HepG2 (cell line): ENCODE results near the gene AMPD2. TPM values are rescaled to one million over a fixed set of nuclear protein-coding genes. Genes with fewer than 3 reads are reported as not detected.

Experiments used
- CBFB ChIP-seq: sonication (generic); formaldehyde crosslinking; IDR thresholded peaks from 2 replicates; pipeline ENCODE4 v1.4.0; 2020; ENCODE audit warnings: missing genetic modification reagents
- KDM6A ChIP-seq: IDR thresholded peaks from 2 replicates; pipeline ENCODE4 v1.6.1; 2016; ENCODE audit warnings: low read depth
- MEIS2 ChIP-seq: sonication (generic); formaldehyde crosslinking; IDR thresholded peaks from 2 replicates; pipeline ENCODE4 v1.9.0; 2021; ENCODE audit warnings: mild to moderate bottlenecking, missing genetic modification reagents
- MIER2 ChIP-seq: IDR thresholded peaks from 2 replicates; pipeline ENCODE4 v1.6.1; 2016; ENCODE audit warnings: missing biosample characterization, missing genetic modification reagents
- RNF219 ChIP-seq: sonication (generic); formaldehyde crosslinking; IDR thresholded peaks from 2 replicates; pipeline ENCODE4 v1.5.0; 2020; ENCODE audit warnings: mild to moderate bottlenecking, missing genetic modification reagents
- SNAPC4 ChIP-seq: sonication (generic); formaldehyde crosslinking; IDR thresholded peaks from 2 replicates; pipeline ENCODE4 v1.4.0; 2020; ENCODE audit warnings: mild to moderate bottlenecking, missing genetic modification reagents
- SOX5 ChIP-seq: IDR thresholded peaks from 2 replicates; pipeline ENCODE4 v1.6.1; 2016; ENCODE audit warnings: borderline replicate concordance
- THAP9 ChIP-seq: sonication (generic); formaldehyde crosslinking; IDR thresholded peaks from 2 replicates; pipeline ENCODE4; 2020; ENCODE audit warnings: missing genetic modification reagents, mild to moderate bottlenecking, borderline replicate concordance
- THRA ChIP-seq: sonication (generic); formaldehyde crosslinking; IDR thresholded peaks from 2 replicates; pipeline ENCODE4 v1.4.0; 2020; ENCODE audit warnings: missing genetic modification reagents, borderline replicate concordance
- ZNF331 ChIP-seq: sonication (generic); formaldehyde crosslinking; IDR thresholded peaks from 2 replicates; pipeline ENCODE4 v1.4.0; 2020; ENCODE audit warnings: missing genetic modification reagents
- ZSCAN5A ChIP-seq: sonication (generic); formaldehyde crosslinking; IDR thresholded peaks from 2 replicates; pipeline ENCODE4 v1.8.0; 2022; ENCODE audit warnings: mild to moderate bottlenecking, missing genetic modification reagents, borderline replicate concordance
- polyA plus RNA-seq, 8 experiments: library from polyadenylated mRNA; depleted of rRNA in 3 of 8; stranded (reverse) in 7 of 8; unstranded in 1 of 8; fragments of >200 nt; fragmentation: Illumina TruSeq in 4 of 8; extraction: Trizol in 4 of 8; gene quantifications; 2 replicates each; pipeline versions ENCODE4 v1.2.1 to v1.2.3, GENCODE V29; 2011 to 2016; ENCODE audit warnings: low read depth in 4 of 8, missing spikeins in 1 of 8, mixed read lengths in 1 of 8; ENCODE audit not compliant: insufficient read depth in 1 of 8
- total RNA-seq, 5 experiments: library from RNA; depleted of rRNA; stranded (reverse); fragments of >200 nt; fragmentation: Illumina TruSeq; extraction: Trizol; gene quantifications; 2 replicates each; pipeline ENCODE4 v1.2.3, GENCODE V29; 2016; ENCODE audit warnings: low read depth in 1 of 5

AMPD2 gene
- total and polyA plus RNA-seq, 2 of the 13 experiments (the other 11 are each of a cell fraction or from before 2014, with no cell fraction given) = 62.3 to 82.0 TPM

GRCh38 chr1:109618661-109619575 lies 719 bp upstream of the AMPD2 start (continued):
- TF ChIP-seq ZSCAN5A (CRISPR knock-in tag) (no peak), ZNF331 (CRISPR knock-in tag) (no peak), THRA (peak; percentile 73; the same call in 1 of the 2 replicates), MIER2 (CRISPR knock-in tag) (0 out of 2 replicates have a peak, but pooled peaks have one; percentile 16), SOX5 (CRISPR knock-in tag) (peak; percentile 74), RNF219 (CRISPR knock-in tag) (peak; percentile 20; the same call in 1 of the 2 replicates), SNAPC4 (CRISPR knock-in tag) (no peak), CBFB (no peak), KDM6A (CRISPR knock-in tag) (peak; percentile 77; the same call in 1 of the 2 replicates), THAP9 (CRISPR knock-in tag) (no peak), MEIS2 (no peak)
